MM.1S (cell line): ENCODE data around the gene ACKR4.
"Not testable (repeated sequence)": the region's sequence is repeated elsewhere in the genome, so short reads cannot be mapped to it uniquely, and the experiment has no call there.

Experiments used
- CTCF ChIP-seq: fragments of 300-600 bp; sonication (generic); IDR thresholded peaks from 2 replicates; pipeline ENCODE4 v1.5.1; 2016; ENCODE audit warnings: antibody characterized with exemption, low read length, mixed read lengths
- EZH2 ChIP-seq: fragments of 300-600 bp; sonication (generic); optimal IDR thresholded peaks from 2 replicates; pipeline ENCODE3; 2017; ENCODE audit warnings: low read depth, mild to moderate bottlenecking, antibody characterized with exemption, low read length, mixed read lengths
- EZH2phosphoT487 ChIP-seq: fragments of 300-600 bp; sonication (generic); IDR thresholded peaks from 2 replicates; pipeline ENCODE4 v1.6.1; 2018; ENCODE audit warnings: antibody characterized with exemption, low read length

GRCh38 chr3:132641427-132641826 is 44.4 kb downstream of the ACKR4 start:
- not testable (repeated sequence) for TF ChIP-seq CTCF, EZH2, EZH2phosphoT487
